Upper lobe of left lung (tissue), 4 donors: ENCODE data around the gene PRR5L.

Source experiments
- CTCF ChIP-seq, 6 experiments: fragments of 450-650 bp in 4 of 6; fragments of 200-600 bp in 2 of 6; sonication (generic) in 2 of 6; IDR thresholded peaks; one replicate each; pipeline ENCODE4 v1.5.1; 2016 to 2019; ENCODE audit warnings: antibody characterized with exemption in 6 of 6
- POLR2A ChIP-seq, 4 donors: fragments of 450-650 bp; IDR thresholded peaks; one replicate each; pipeline ENCODE4 v1.5.1; 2016 to 2017; ENCODE audit warnings: antibody characterized with exemption in 4 of 4, mild to moderate bottlenecking in 2 of 4
- POLR2AphosphoS5 ChIP-seq, 2 donors: sonication (generic); formaldehyde crosslinking; IDR thresholded peaks; one replicate each; pipeline ENCODE4 v1.5.1; 2017; ENCODE audit warnings: antibody characterized with exemption in 2 of 2

DNA sequence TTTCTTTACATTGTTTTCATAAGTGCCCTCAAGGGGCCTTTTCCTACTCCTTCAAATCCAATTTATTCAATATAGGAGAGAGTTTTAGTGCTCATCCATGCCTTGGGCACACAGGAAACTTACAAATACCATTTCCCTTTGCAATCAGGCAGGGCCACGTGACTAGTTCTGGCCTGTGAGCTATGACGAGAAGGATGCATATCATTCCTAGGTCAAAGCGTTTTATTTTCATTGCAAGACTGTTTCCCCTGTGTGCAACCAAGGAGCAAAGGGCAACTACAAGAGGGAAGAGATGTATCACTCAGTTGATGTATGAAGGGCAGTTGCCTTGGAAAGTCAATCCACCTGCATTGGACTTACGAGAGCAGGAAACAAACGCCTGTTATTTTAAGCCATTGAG lies 215.9 kb downstream of the PRR5L start:
- no peak for TF ChIP-seq POLR2AphosphoS5 (IDR thresholded peaks at IDR 0.05)
- no peak for TF ChIP-seq CTCF (IDR thresholded peaks at IDR 0.05)
- no peak for TF ChIP-seq POLR2A (IDR thresholded peaks at IDR 0.05)
